GM11168 (cell line): ENCODE measurements around the gene GPR158.

ENCODE experiments used
- in situ Hi-C: fragments of 300-500 bp; cut with MboI; formaldehyde crosslinking; loops from one replicate; pipeline ENCODE4 v1.12.0; 2022; ENCODE audit warnings: low sequenced_read_pairs; ENCODE audit not compliant: unreplicated experiment

The GPR158 gene

DNA sequence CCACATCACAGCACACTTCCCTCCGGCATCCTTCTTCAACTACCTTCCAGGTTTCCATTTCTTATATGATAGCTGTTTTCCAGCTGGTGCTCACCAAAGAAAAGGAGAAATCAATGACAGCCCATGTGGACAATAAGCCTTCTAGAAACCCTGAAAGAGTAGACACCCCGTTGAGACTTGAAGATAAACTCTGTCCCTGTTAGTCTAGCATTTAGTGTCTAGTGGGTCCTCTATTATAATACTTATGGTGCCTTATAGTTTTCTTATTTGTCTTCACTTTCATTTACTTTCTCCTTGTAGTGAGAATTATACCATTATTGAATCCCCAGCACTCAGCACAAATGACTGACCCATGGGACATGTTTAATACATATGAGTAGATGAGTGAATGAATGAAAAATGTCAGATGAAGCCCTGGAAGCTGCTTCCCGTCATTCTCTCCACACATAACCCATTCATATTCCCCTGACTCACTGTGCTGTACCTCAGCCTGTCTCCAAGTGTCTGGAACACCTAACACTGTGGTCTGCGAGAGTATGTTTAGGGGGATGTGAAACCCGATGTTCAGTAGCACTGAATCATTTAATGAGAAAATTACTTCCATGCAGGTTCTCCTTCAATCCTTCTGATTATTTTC, 377.6 kb downstream of the GPR158 start:
- in situ Hi-C loops: no loop called here

DNA sequence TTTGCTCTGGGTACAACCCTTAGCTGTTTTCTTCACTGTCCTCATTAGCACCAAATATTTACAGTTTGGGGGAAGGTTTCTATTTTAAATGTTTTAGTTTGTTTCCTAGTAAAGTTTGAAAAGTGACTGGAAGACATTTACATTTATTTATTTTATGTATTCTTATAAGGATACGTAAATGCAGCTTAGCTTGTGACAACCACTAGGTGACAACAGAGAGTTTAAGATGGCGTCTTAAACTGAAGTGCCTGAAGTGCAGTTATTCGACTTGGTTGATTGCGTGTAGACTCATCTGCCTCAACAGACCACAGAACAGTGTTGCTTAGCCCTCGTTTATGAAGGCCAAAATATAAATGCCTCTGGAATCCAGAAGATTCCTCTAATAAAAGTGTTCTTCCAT, 381.1 kb downstream of the GPR158 start:
- in situ Hi-C loops: no loop called here

DNA sequence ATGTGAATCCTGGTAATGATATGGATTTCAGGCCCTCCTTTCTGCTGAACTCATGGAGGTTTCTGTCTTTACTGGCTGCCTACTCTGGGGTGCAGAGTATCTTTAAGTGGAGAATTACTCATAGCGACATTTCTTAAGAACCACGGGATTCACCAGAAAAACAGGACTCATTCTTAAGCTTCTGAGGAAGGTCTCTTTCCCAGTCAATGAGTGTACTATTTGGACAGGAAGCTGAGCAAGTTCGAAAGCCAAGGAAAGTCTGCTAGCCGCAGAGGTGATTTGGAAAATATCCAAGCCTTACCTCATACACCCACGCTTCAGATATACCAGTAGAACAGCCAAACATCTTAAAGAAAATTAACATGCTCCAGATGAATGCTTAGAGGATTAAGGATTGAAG, 381.7 kb downstream of the GPR158 start:
- in situ Hi-C loops: no loop called here

DNA sequence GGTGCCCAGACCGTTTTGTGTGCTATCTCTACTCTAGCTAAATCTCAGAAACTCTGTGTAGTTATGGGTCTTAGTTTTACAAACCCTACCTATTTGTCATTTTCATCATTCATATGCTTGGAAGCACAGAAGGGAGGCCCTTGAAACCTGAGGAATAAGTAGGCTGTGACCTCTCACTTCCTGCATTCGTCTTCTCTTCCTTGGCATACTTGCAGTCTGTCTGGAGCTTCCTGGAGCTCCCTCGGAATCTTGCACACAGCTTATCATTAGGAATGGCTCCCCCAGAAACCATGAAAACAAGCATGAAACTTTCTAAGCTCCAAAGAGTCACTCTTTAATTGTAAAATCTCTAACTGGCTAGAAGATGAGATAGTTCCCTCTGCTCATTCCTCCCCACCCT, 382.3 kb downstream of the GPR158 start:
- in situ Hi-C loops: no loop called here

DNA sequence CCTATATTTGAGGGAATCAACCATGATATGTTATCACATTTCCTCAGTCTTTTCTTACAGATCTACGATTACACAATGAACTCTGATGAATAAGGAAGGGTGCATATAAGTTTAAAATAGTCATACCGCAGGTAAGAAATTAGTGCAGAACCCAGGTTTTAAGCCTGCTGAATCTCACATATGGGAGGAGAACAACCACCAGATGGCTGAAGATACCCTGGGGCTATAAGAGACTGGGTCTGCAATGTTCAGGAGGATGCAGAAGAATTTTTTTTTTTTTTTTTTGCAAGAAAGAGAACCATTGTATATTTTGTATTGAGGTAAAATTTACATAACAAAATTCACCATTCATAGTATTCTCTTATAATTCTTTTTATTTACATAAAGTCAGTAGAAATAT, 387.0 kb downstream of the GPR158 start:
- in situ Hi-C loops: no loop called here

DNA sequence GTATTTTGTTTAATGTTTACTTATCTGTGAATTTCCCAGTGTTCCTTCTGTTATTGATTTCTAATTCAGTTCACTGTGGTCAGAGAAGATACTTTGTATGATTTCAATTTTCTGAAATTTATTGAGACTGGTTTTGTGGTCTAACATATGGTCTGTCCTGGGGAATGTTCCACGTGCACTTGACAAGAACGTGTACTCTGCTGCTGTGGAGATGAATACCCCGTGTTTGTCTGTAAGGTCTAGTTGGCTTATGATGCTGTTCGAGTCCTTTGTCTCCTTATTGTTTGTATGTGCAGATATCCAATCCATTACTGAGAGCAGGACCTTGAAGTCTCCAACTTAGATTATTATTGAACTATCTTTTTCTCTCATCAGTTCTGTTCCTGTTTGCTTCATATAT, 387.7 kb downstream of the GPR158 start:
- in situ Hi-C loops: no loop called here

DNA sequence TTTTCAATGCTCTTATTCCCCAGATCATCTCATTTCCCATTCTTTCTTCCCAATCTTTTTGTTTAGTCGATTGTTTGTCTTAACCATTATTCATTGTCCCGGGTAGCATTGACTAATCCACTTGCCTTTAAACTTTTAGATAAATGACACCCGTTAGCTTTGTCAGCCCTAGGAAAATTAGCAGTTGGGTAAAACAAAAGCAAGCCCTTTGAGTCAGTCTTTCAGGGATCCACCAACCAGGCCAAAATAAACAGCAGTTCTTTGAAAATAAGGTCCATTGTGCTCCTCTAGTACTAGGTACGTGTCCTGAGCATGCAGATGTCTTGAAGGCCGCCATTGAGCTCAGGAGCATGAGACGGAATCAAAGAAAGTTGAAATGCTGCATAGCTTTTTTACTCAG, 389.6 kb downstream of the GPR158 start:
- in situ Hi-C loops: no loop called here

DNA sequence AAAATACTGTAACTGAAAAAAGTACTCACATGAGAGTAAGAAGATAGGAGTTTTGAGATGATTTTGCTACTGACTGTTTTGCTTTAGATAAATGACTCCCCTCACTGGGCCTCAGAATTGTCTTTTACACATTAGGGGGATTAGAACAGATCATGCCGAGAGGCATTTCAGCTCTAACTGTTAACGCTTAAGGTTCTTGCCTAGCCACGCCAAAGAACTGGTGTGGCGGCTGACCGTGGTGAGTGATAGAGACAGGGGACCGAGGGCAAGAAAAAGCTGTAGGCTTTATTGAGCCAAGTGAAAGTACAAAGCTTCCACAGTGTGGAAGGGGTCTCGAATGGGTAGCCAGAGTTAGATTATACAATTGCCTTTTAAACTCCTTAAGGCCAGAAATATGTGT, 390.8 kb downstream of the GPR158 start:
- in situ Hi-C loops: no loop called here

DNA sequence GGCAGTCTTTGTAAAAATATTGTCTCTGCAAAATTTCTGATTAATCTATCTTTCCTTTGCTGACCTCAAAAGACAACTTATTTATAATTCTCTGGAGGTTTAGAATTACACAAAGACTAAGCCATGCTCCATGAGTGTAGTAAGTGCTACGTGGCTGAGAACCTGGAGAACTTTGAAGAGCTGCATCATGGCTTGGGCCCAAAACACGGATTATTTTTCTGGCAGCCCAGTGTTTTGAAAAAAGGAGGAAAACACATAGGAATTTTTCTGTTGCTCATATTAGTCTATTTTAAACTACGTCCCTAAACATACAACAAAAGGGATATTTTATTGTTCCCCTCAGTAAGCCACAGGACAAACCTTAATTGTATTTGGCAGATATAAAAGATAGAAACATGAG, 398.5 kb downstream of the GPR158 start:
- in situ Hi-C loops: no loop called here

DNA sequence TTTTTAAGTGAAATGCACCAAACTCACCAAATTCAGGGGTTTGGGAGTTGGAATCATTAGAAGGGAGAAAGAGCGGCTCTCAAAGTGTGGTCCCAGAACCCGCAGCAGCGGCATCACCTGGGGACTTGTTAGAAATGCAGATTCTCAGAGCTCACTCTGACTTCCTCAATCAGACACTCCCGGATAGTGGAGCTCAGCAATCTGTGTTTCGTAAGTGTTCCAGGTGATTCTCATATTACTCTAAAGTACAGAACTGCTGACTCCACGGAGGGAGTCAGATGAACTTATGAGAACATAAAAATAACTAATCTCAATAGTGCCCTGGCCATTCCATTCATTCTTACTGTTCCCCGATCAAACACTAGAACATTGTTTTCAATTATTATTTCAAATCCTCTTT, 400.5 kb downstream of the GPR158 start:
- in situ Hi-C loops: no loop called here

DNA sequence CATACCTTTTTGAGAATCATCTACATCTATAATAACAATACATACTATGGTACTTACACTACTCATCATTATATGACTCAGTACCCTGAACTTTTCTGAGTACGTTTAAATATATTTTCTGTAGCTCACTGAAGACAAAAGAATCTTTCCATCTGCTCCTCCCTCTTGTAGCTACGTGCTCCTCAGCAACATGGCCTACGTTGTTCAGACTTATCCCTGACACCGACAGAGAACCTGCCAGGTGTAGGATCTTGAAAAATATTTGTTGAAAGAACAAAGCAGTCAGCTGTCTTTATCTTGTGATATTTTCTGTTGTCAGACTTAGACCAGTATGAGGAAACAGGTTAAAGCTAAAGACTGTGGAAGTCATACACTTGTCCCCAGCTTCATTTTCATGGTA, 403.3 kb downstream of the GPR158 start:
- in situ Hi-C loops: no loop called here

DNA sequence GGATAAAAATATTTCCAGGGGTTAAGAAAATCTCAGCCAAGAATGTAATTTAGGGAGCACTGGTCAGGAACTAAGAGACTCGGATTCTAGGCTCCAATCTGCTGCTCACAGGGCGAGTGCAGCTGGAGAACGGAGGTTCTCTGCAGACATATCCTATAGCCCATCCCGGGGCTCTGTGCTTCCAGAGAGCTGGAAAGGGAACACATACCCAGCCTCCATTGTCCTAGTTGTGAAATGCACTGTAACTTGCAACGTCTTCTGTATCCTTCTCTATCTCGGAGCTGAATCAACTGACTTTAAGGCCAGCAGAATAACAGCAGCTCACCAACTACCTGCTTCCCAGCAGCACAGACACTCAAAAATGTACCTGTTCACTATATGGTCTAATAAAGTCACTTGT, 408.2 kb downstream of the GPR158 start:
- in situ Hi-C loops: no loop called here

DNA sequence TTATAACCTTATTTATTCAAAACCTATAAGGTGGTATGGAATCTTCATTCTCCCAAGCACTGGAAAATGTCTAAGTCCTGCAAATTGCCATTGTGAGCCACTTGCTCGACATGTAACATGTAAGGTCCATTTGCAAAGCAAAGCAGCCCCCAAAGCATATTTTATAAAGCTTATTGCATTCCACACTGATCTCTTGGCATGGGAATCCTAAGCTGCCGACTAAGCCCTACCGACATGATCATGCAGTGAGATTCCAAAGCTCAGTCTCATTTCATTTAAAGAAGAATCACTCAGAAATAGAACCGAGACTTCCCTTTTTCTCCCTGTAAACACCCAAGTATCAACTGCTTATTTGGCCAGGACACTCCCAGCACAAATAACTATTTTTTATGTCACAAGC, 425.9 kb downstream of the GPR158 start:
- in situ Hi-C loops: no loop called here

DNA sequence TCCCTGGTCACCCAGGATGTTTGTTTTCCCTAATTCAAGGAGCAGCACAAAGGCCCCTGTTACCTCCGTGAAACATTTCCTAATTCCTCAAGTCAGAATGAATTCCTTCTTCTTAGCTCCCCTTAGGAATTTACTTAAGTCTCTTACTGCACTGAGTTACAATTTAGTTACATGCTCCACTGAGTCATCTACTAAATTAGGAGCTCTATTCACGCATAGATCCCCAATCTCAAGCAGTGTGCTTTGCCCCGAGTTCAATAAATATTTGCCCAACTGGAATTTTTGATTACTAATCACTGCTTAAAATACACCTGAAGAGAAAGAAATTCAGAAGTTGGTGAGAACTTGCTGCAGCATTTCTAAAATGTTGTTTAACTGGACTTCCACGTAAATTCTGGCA, 429.8 kb downstream of the GPR158 start:
- in situ Hi-C loops: no loop called here

DNA sequence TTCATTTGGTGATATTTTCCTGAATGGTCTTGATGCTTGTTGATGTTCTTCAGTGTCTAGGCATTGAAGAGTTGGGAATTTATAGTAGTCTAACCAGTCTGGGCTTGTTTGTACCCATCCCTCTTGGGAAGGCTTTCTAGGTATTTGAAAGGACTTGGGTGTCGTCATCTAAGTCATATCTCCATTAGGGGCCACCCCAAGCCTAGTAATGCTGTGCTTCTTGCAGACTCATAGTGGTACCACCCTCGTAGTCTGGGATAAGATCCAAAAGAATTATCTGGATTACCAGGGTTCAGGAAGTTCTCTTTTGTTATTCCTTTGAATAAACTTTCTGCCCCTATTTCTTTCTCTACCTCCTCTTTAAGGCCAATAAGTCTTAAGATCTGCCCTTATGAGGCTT, 439.9 kb downstream of the GPR158 start:
- in situ Hi-C loops: no loop called here

DNA sequence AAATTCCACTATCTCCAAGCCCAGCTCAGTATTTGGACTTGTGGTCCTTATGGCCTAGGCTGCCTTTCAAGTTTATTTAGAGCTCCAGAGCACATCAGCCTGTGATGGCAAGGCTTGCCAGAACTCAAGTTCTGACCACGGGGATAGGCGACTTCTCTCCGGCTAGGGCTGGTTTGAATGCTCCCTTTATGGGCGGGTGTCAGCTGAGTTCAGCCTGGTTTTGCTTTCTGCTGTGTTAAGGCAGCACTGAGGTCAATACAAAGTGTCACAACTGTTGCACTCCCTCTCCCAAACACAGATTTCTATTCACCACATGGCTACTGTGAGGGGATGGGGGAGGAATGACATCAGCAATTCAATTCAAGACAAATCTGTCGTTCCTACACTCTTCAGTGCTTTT, 441.1 kb downstream of the GPR158 start:
- in situ Hi-C loops: no loop called here

DNA sequence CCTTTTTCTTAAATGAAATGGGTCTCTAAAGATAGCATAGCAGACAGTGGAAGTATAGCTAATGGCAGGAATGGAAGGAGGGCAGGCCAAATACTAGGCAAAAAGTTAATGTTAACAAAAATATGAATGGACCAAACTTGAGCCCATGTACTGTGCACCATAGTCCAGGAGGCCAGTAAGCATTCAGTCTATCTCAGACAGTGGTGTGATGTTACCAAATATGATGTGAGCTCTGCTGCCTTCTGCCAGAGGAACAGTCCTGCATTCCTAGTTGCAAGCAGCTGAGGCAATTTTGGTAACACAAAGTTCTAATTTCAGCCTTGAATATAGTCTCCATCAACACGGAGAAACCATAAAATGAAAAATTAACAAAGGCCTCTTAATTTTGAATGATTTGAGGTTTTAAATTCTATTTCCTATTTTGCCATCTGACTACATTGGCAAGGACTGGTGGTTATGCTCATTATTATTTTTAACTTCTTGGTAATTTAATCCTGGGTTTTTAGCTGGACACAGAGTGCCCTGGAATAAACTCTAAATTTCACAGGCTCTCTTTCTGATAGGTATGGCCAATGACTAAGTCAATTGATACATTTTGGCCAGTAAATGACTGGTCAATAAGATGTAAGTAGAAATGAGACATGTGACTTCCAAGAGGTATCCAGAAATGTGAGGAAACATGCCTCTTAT, 442.2 kb downstream of the GPR158 start:
- in situ Hi-C loops: no loop called here

DNA sequence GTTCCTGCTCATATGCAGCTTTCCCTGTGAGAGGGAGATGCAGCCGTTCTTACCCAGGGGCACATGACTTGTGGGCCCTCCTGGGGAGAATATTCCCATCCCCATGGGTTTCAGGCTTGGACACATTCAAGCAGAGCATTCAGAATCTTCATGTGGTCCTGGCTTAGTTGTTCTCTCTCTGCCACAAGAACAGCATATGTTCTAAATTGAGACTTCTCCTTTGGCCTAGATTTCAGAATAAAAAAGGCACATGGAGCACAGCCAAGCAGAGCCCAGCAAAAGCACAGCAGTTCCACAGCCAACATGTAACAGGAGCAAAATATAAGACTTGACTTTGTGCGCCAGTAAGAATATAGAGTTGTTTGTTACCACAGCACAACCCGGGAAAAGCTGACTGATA, 452.8 kb downstream of the GPR158 start:
- in situ Hi-C loops: no loop called here

DNA sequence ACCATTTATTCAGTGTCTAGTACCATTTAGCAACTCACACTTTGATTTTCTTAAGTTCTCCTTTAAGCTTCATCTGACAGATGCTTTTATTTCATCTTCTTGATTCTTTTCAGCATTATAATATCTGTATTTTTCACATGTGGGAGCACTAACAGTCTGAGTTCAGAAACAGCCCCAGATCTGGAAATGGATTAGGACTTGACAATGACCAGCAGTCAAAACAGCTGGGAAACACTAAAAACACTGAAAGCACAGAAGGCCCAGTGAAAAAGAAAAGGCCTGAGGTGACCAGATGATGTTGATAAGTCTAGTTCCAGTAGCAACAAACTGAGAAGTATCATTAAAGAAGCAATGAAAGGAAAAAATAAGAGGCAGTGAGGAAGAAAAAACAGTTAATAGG, 454.5 kb downstream of the GPR158 start:
- in situ Hi-C loops: no loop called here

DNA sequence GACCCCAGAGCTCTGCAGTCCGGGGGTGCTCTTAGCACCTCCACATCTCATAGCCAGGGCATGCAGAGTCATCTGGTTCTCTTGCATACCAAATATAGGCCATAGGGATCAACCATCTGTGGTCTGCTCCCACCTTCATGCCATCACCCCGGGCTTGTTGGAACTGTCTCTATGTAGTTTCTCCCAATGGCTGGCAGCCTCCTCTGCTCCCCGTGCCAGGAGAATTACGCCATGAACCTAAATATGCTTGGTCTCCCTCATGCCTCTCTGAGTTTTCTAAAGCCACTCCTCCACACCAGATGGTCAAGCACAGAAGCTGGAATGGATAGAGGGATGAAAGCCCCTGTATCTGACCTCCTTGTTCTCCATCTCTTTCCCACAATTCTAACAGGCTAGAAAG, 456.7 kb downstream of the GPR158 start:
- in situ Hi-C loops: no loop called here

DNA sequence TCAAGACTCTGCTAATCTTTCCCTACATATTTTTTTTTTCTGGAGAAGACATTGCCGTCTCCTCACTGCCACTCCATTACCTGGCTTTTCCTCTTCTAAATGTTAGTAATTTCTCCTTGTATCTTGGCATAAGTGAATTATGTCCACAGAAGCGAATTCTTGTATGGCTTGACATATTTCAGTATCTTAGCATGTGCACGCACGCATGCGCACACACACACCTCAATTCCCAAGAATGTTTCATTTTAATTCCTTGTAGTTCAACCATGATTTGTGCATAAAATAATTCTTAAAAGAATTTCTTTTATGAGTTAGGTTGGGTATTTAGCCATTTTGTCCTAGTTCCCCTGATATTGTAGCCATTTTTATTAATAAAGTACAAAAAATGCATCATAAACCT, 458.0 kb downstream of the GPR158 start:
- in situ Hi-C loops: no loop called here

DNA sequence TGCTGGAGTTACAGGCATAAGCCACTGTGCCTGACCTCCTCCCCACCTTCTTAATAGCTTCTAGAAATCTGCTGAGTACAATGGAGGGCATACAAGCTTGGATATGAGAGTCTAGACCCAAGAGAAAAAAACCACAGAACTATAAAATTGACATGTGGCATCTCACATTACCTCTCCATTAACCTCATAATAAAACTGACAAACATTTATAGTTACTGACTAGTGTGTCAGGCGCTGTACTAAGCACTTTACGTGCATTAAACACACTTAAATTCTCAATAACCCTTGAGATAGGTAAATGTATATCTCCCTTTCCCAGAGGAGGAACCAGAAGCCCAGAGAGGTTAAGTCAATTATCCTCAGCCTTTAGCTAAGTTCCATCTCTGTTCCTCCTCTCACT, 458.7 kb downstream of the GPR158 start:
- in situ Hi-C loops: no loop called here
